NB4 (cell line): ENCODE data around the gene PHF2.

ENCODE experiments used
- CTCF ChIP-seq: IDR thresholded peaks from one replicate; pipeline ENCODE4 v1.5.1; 2012; ENCODE audit warnings: low read depth, low read length
- MAX ChIP-seq: IDR thresholded peaks from 2 replicates; pipeline ENCODE4 v1.6.1; 2011; ENCODE audit warnings: low read depth, low read length

- TF ChIP-seq CTCF (no peak), MAX (no peak)
Measured at GRCh38 chr9:93601666-93602065, 25.3 kb downstream of the PHF2 start.
